WTC11 (cell line): ENCODE results near the gene PAM16. TPM values are rescaled to one million over a fixed set of nuclear protein-coding genes. Genes with fewer than 3 reads are reported as not detected.

Experiments used
- ATAC-seq: fragments of 200-7000 bp; cut with Tn5 transposase; 2 replicates; pipeline ENCODE4 v1.10.0; 2021; ENCODE audit warnings: mild to moderate bottlenecking, moderate library complexity
- CTCF ChIA-PET: fragments of 300-600 bp; sonication (Branson Sonifier 250); formaldehyde crosslinking; loops from one replicate; lab custom pipeline; 2021; ENCODE audit warnings: antibody characterized with exemption; lab: Charles Lee
- POLR2A ChIA-PET: fragments of 350-600 bp; sonication (Branson Sonifier 250); formaldehyde crosslinking; loops from one replicate; lab custom pipeline; 2021; ENCODE audit warnings: antibody characterized with exemption; lab: Charles Lee
- DNase-seq: peaks from one replicate; pipeline ENCODE4 v3.0.0; 2021; ENCODE audit warnings: low spot score
- H3K27ac Mint-ChIP-seq: 2 replicates; pipeline ENCODE4 v1.8.0; 2021; ENCODE audit warnings: mixed read lengths
- H3K27me3 Mint-ChIP-seq: 2 replicates; pipeline ENCODE4 v1.8.0; 2021; ENCODE audit warnings: low read depth, mild to moderate bottlenecking, moderate library complexity, mixed read lengths
- H3K36me3 Mint-ChIP-seq: 2 replicates; pipeline ENCODE4 v1.8.0; 2021; ENCODE audit warnings: mixed read lengths
- H3K4me1 Mint-ChIP-seq: 2 replicates; pipeline ENCODE4 v1.8.0; 2022; ENCODE audit warnings: mixed read lengths
- H3K4me3 Mint-ChIP-seq: 2 replicates; pipeline ENCODE4 v1.8.0; 2021; ENCODE audit warnings: mild to moderate bottlenecking, moderate library complexity, mixed read lengths
- H3K9me3 Mint-ChIP-seq: 2 replicates; pipeline ENCODE4 v1.8.0; 2021; ENCODE audit warnings: mixed read lengths
- AFF4 ChIP-seq: sonication (generic); formaldehyde crosslinking; IDR thresholded peaks from 2 replicates; pipeline ENCODE4 v1.8.1; 2023; ENCODE audit warnings: mild to moderate bottlenecking, missing genetic modification reagents, borderline replicate concordance
- CBFB ChIP-seq: sonication (generic); formaldehyde crosslinking; IDR thresholded peaks from 2 replicates; pipeline ENCODE4 v1.8.1; 2022; ENCODE audit warnings: mild to moderate bottlenecking, low read depth, missing genetic modification reagents
- CREB1 ChIP-seq: sonication (generic); formaldehyde crosslinking; IDR thresholded peaks from 2 replicates; pipeline ENCODE4 v1.8.0; 2023; ENCODE audit warnings: mild to moderate bottlenecking, missing genetic modification reagents
- CREM ChIP-seq: sonication (generic); formaldehyde crosslinking; IDR thresholded peaks from 2 replicates; pipeline ENCODE4 v1.8.1; 2022; ENCODE audit warnings: mild to moderate bottlenecking, missing genetic modification reagents, moderate library complexity
- CTCF ChIP-seq: fragments of 200-600 bp; IDR thresholded peaks from 2 replicates; pipeline ENCODE4 v1.8.0; 2022; ENCODE audit warnings: antibody characterized with exemption
- E2F5 ChIP-seq: sonication (generic); formaldehyde crosslinking; IDR thresholded peaks from 2 replicates; pipeline ENCODE4 v1.8.1; 2022; ENCODE audit warnings: mild to moderate bottlenecking, moderate library complexity, missing genetic modification reagents
- EMX1 ChIP-seq: fragments of 250-450 bp; sonication (Bioruptor Pico); IDR thresholded peaks from 2 replicates; pipeline ENCODE4 v1.8.0; 2021; ENCODE audit warnings: mild to moderate bottlenecking
- ERG ChIP-seq: fragments of 250-450 bp; sonication (Bioruptor Pico); IDR thresholded peaks from 2 replicates; pipeline ENCODE4 v1.8.0; 2021; ENCODE audit warnings: mild to moderate bottlenecking
- ESRRA ChIP-seq: sonication (generic); formaldehyde crosslinking; IDR thresholded peaks from 2 replicates; pipeline ENCODE4 v1.8.1; 2022; ENCODE audit warnings: mild to moderate bottlenecking, missing genetic modification reagents, borderline replicate concordance
- FOXJ3 ChIP-seq: sonication (generic); formaldehyde crosslinking; IDR thresholded peaks from 2 replicates; pipeline ENCODE4 v1.9.0; 2021; ENCODE audit warnings: missing genetic modification reagents, mild to moderate bottlenecking, borderline replicate concordance
- FOXP1 ChIP-seq: sonication (generic); formaldehyde crosslinking; IDR thresholded peaks from 2 replicates; pipeline ENCODE4 v1.8.0; 2022; ENCODE audit warnings: missing genetic modification reagents, mild to moderate bottlenecking, moderate library complexity, borderline replicate concordance
- IRF1 ChIP-seq: sonication (generic); formaldehyde crosslinking; IDR thresholded peaks from 2 replicates; pipeline ENCODE4 v1.8.0; 2023; ENCODE audit warnings: missing genetic modification reagents
- KAT7 ChIP-seq: sonication (generic); formaldehyde crosslinking; IDR thresholded peaks from 2 replicates; pipeline ENCODE4 v1.8.1; 2023; ENCODE audit warnings: missing genetic modification reagents, mild to moderate bottlenecking, borderline replicate concordance
- MLX ChIP-seq: sonication (generic); formaldehyde crosslinking; IDR thresholded peaks from 2 replicates; pipeline ENCODE4 v1.8.1; 2023; ENCODE audit warnings: mild to moderate bottlenecking, missing genetic modification reagents, moderate library complexity
- NFE2L1 ChIP-seq: sonication (generic); formaldehyde crosslinking; IDR thresholded peaks from 2 replicates; pipeline ENCODE4 v1.8.1; 2023; ENCODE audit warnings: missing genetic modification reagents
- PRRX2 ChIP-seq: fragments of 250-450 bp; sonication (Bioruptor Pico); IDR thresholded peaks from 2 replicates; pipeline ENCODE4 v1.8.0; 2021; ENCODE audit warnings: mild to moderate bottlenecking
- RELA ChIP-seq: sonication (generic); formaldehyde crosslinking; IDR thresholded peaks from 2 replicates; pipeline ENCODE4 v1.8.1; 2022; ENCODE audit warnings: missing genetic modification reagents, mild to moderate bottlenecking, borderline replicate concordance
- SMAD3 ChIP-seq: sonication (generic); formaldehyde crosslinking; IDR thresholded peaks from 2 replicates; pipeline ENCODE4 v1.8.0; 2022; ENCODE audit warnings: missing genetic modification reagents, mild to moderate bottlenecking, borderline replicate concordance
- SP1 ChIP-seq: sonication (generic); formaldehyde crosslinking; conservative IDR thresholded peaks from 2 replicates; pipeline ENCODE4 v1.8.1; 2022; ENCODE audit warnings: missing genetic modification reagents
- TEAD4 ChIP-seq: sonication (generic); formaldehyde crosslinking; IDR thresholded peaks from 2 replicates; pipeline ENCODE4 v1.8.0; 2022; ENCODE audit warnings: mild to moderate bottlenecking, missing genetic modification reagents
- TP53 ChIP-seq: sonication (generic); formaldehyde crosslinking; IDR thresholded peaks from 2 replicates; pipeline ENCODE4 v1.8.1; 2023; ENCODE audit warnings: mild to moderate bottlenecking, missing genetic modification reagents
- USF1 ChIP-seq: sonication (generic); formaldehyde crosslinking; IDR thresholded peaks from 2 replicates; pipeline ENCODE4 v1.8.0; 2022; ENCODE audit warnings: mild to moderate bottlenecking, missing genetic modification reagents
- ZNF219 ChIP-seq: sonication (generic); formaldehyde crosslinking; IDR thresholded peaks from 2 replicates; pipeline ENCODE4 v1.8.0; 2023; ENCODE audit warnings: missing genetic modification reagents, mild to moderate bottlenecking, borderline replicate concordance
- ZNF396 ChIP-seq: fragments of 250-450 bp; sonication (Bioruptor Pico); IDR thresholded peaks from 2 replicates; pipeline ENCODE4 v1.8.0; 2021; ENCODE audit warnings: mild to moderate bottlenecking, moderate library complexity, borderline replicate concordance
- ZNF416 ChIP-seq: fragments of 250-450 bp; sonication (Bioruptor Pico); IDR thresholded peaks from 2 replicates; pipeline ENCODE4 v1.9.0; 2021; ENCODE audit warnings: mild to moderate bottlenecking, inconsistent platforms
- ZNF671 ChIP-seq: fragments of 250-450 bp; sonication (Bioruptor Pico); IDR thresholded peaks from 2 replicates; pipeline ENCODE4 v1.8.0; 2021; ENCODE audit warnings: mild to moderate bottlenecking
- total RNA-seq: library from RNA; stranded (reverse); gene quantifications from 3 replicates; pipeline ENCODE4 v1.2.3, GENCODE V29; 2021

Gene PAM16
- total RNA-seq, 1 experiment from 2014 or later, result 88.9 TPM

- peaks cover 32% of the 10 kb centered on the region for H3K4me1 Mint-ChIP-seq
Observed at GRCh38 chr16:4386951-4387565, 35.9 kb upstream of the PAM16 start.

GRCh38 chr16:4386451-4386805, 35.3 kb upstream of the PAM16 start:
- ChIA-PET POLR2A (interaction anchor here (1.7 kb wide), 1 partner anchor 13 kb away, joined by 5 read pairs; no protein-coding TSS in a partner anchor), CTCF (interaction anchor here (1.0 to 9.6 kb wide), 4 partner anchors 9 to 27 kb away, joined by 6 to 316 read pairs (median 42); no protein-coding TSS in a partner anchor)
- ATAC-seq (no peak), DNase-seq (no peak)
- Mint-ChIP-seq H3K27ac (no peak overlapping the region), H3K9me3 (no peaks in the 10 kb centered on the region), H3K27me3 (no peaks in the 10 kb centered on the region), H3K36me3 (no peaks in the 10 kb centered on the region), H3K4me1 (peaks cover 27% of the 10 kb centered on the region), H3K4me3 (no peak overlapping the region)
- TF ChIP-seq CREM (no peak), CTCF (no peak), CBFB (CRISPR knock-in tag) (no peak), ERG (CRISPR knock-in tag) (no peak), AFF4 (CRISPR knock-in tag) (no peak), ESRRA (CRISPR knock-in tag) (no peak), EMX1 (CRISPR knock-in tag) (no peak), KAT7 (CRISPR knock-in tag) (no peak), FOXP1 (CRISPR knock-in tag) (no peak), TP53 (CRISPR knock-in tag) (no peak), ZNF671 (CRISPR knock-in tag) (no peak), TEAD4 (no peak), FOXJ3 (CRISPR knock-in tag) (no peak), ZNF416 (CRISPR knock-in tag) (no peak), SP1 (CRISPR knock-in tag) (no peak), USF1 (no peak), NFE2L1 (CRISPR knock-in tag) (no peak)

More at GRCh38 chr16:4386951-4387565, 35.9 kb upstream of the PAM16 start:
- ATAC-seq, result no peak
- Mint-ChIP-seq H3K36me3 (no peaks in the 10 kb centered on the region), H3K27ac (no peak overlapping the region), H3K27me3 (no peaks in the 10 kb centered on the region), H3K9me3 (no peaks in the 10 kb centered on the region), H3K4me3 (no peak overlapping the region)
- no peak for DNase-seq
- no peak for TF ChIP-seq RELA (CRISPR knock-in tag)
- TF ChIP-seq ZNF396 (CRISPR knock-in tag), result no peak
- TF ChIP-seq IRF1 (CRISPR knock-in tag), result no peak
- TF ChIP-seq SP1 (CRISPR knock-in tag), result no peak
- TF ChIP-seq E2F5 (CRISPR knock-in tag), result no peak
- TF ChIP-seq CBFB (CRISPR knock-in tag), result no peak
- no peak for TF ChIP-seq CREB1 (CRISPR knock-in tag)
- no peak for TF ChIP-seq ZNF671 (CRISPR knock-in tag)
- TF ChIP-seq ZNF219, result no peak
- TF ChIP-seq KAT7 (CRISPR knock-in tag), result no peak
- no peak for TF ChIP-seq MLX (CRISPR knock-in tag)
- TF ChIP-seq SMAD3 (CRISPR knock-in tag), result no peak
- TF ChIP-seq PRRX2 (CRISPR knock-in tag), result no peak
- CTCF ChIA-PET, result interaction anchor here (1.0 to 9.6 kb wide), 4 partner anchors 9 to 28 kb away, joined by 6 to 316 read pairs (median 42); no protein-coding TSS in a partner anchor
- POLR2A ChIA-PET, result interaction anchor here (1.7 kb wide), 1 partner anchor 14 kb away, joined by 5 read pairs; no protein-coding TSS in a partner anchor
